AML-193 (cell line): ENCODE measurements around the gene TDRD10.
A peak's percentile ranks its signal among the peaks of the same experiment; 100 is the strongest.
"Not testable (repeated sequence)": the region's sequence is repeated elsewhere in the genome, so short reads cannot be mapped to it uniquely, and the experiment has no call there.

Experiments
- DNase-seq, 2 experiments: peaks; one replicate each; lab custom pipeline; 2025; lab: John Stamatoyannopoulos, UW

TDRD10 gene

DNA sequence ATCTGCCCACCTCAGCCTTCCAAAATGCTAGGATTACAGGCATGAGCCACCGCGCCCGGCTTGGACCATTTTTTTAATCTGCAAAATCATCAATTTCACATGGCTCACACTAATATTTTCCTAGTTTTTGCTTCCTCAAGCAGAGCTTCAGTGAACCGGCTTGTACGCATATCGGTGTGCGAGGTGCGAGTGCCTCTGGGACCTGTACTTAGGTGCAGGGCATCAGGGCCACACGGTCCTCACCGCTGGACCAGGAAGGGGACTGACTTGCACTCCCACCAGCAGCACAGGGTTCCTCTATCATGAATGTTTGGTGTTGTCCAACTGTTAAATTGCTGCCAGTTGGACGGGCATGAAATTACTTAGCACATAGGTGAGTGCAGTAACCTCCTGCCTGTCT, 15.6 kb downstream of the TDRD10 start:
- no peak for DNase-seq

DNA sequence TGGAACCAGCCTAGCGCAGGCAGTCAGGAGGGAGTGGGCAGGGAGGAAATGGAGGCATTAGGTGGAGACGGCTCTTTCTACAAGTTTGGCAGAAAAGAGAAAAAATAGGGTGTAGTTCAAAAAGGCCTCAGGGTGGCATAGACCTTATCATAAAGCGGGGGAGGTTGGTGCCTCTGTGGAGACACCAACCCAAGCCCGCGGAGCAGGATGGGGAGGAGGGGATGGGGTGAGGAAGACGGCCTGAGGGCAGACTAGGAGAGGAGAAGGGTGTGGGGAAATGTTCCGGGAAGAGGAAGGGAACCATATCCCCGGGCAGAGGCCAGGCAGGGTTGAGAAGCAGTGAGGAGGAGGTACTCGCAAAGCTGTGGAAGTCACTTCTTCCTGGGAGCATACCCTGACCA, 17.6 kb downstream of the TDRD10 start:
- no peak for DNase-seq

DNA sequence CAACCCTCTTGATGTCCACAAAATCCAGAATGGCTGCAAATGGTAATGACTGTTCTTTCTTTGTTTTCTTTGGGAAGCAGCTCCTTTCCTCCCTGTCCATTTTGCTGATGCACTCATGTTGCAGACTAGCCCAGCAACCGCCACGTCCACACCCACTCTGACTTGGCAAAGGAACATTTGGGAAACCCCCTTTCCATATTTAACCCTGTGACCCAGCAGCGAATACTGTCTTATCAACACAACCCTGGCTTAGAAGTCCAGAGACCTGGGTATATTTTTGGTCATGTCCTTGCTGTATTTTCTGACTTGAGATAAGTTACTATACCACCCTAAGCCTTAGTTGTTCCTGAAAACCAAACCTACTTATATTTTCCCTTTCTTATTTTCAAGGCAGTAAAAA, 18.3 kb downstream of the TDRD10 start:
- DNase-seq = no peak

DNA sequence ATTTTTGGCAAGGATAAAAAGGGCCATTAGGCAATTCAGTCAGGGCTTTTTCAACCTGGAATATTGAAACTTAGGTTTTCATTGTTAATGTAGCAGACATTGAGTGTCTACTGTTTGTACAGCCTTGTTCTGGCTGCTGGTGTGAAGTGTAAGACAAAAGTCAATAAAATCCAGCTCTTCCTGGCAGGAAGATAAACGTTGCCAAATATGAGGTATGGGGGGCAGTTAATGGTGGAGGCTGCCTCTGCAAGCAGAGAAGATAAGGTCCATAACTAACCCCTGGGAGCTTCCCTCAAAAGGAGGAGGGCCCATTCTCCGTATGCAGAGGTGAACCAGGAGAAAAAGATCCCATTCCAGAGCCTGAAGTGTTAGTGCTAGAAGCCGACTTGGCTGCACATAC, 19.7 kb downstream of the TDRD10 start:
- DNase-seq = no peak

DNA sequence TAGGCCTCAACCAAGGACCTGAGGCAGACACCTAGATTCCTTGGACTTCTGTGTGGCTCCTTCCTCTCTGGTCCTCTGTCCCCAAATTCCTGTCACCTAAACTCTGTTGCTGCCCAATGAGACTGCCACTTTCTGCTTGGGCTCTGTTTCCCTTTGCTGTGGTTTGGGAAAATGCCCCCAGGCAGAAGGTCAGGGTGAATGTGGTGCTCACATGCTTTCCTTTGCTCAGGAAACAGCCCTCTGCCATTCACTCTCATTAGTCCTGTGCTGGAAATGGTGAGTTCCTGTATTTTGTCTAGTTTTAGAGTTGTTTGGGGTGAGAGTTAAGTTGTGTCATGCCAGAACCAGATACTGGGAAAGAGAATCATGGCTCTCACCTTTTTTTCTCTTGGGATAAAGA, 22.9 kb downstream of the TDRD10 start:
- no peak for DNase-seq

DNA sequence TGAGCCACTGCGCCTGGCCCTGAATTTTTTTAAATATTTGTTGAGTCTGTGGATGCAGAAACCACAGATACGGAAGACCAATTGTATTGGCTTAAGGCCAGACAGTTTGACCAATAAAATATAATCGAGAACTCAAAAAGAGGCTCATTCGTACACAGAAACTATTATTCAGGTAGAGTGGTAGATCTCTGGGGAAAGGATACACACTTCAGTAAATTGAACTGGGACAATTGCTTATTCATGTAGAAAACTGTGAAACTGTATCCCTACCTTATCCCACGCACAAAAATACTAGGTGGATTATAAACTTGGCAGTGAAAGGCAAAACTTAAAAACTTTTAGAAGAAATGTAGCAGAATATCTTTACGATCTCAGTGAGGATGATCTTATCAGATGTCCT, 25.2 kb downstream of the TDRD10 start:
- DNase-seq = no peak

DNA sequence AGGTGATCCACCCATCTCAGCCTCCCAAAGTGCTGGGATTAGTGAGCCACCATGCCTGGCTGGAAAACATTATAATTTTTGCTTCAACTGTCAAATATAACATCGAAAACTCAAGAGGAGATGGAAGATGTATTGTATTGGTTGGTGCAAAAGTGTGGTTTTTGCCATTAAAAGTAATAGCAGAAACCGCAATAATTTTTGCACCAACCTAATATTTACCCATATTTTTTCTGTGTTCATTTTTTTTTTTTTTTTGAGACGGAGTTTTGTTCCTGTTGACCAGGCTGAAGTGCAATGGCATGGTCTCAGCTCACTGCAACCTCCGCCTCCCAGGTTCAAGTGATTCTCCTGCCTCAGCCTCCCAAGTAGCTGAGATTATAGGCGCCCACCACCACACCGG, 27.3 kb downstream of the TDRD10 start:
- no peak for DNase-seq

DNA sequence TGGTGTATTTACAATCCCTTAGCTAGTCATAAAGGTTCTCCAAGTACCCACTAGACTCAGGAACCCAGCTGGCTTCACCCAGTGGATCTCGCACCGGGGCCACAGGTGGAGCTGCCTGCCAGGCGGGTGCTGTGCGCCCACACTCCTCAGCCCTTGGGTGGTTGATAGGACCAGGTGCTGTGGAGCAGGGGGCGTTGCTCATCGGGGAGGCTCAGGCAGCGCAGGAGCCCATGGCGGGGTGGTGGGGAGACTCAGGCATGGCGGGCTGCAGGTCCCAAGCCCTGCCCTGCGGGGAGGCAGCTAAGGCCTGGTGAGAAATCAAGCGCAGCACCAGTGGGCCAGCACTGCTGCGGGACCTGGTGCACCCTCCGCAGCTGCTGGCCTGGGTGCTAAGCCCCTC, 29.9 kb downstream of the TDRD10 start:
- not testable (repeated sequence) for DNase-seq

DNA sequence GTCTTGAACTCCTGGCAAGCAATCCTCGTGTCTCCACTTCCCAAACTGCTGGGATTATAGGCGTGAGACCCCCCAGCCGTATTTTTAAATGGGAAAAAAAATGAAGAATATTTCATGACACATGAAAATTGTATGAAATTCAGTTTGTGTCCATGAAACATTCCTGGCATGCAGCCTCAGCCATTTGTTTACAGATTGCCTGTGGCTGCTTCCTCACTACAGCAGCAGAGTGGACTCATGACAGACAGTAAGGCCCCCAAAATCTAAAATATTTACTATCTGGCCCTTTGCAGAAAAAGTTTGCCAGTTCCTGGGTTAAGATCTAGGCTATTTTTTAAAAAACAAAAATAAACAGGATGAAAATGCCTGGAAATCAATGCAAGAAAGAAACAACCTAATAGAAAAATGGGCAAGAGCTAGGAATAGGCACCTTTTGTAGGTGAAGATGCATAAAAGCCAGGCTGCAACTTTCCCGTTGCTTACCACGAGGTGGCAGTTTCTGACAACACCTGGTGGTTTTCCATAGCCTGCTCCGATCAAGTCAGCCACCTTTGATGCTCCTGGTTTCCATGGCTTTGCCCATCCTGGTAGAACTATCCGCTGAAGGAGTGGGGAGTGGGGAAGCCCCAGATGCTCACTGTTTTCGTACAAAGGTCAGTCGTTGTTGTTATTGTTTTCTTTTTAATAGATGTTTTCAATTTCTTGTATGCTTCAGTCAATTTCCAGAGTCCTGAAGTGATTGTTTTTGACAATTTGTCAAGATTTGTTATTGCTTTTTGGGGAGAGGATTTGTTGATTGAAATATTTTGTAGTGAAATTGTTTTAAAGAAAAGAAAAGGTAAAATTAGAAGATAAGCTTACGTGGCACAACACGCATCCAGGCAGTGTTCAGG, 32.2 kb downstream of the TDRD10 start:
- no peak for DNase-seq

DNA sequence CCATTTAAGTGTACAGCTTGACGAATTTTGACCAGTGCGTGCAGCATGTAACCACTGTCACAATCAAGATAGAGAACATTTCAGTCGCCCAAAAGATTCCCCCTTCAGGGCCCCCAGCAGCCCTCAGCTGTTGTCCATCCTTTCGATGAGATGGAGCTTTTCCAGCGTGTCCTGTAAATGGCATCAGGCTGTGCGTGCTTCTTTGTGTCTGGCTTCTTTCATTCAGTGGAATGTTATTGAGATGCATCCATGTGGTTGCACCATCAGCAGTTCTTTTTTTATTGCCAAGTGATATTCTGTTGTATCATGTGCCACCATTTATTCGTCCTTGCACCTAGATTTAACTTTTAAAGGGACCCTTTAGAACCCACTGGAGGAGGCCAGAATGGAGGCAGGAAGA, 34.6 kb downstream of the TDRD10 start:
- no peak for DNase-seq

DNA sequence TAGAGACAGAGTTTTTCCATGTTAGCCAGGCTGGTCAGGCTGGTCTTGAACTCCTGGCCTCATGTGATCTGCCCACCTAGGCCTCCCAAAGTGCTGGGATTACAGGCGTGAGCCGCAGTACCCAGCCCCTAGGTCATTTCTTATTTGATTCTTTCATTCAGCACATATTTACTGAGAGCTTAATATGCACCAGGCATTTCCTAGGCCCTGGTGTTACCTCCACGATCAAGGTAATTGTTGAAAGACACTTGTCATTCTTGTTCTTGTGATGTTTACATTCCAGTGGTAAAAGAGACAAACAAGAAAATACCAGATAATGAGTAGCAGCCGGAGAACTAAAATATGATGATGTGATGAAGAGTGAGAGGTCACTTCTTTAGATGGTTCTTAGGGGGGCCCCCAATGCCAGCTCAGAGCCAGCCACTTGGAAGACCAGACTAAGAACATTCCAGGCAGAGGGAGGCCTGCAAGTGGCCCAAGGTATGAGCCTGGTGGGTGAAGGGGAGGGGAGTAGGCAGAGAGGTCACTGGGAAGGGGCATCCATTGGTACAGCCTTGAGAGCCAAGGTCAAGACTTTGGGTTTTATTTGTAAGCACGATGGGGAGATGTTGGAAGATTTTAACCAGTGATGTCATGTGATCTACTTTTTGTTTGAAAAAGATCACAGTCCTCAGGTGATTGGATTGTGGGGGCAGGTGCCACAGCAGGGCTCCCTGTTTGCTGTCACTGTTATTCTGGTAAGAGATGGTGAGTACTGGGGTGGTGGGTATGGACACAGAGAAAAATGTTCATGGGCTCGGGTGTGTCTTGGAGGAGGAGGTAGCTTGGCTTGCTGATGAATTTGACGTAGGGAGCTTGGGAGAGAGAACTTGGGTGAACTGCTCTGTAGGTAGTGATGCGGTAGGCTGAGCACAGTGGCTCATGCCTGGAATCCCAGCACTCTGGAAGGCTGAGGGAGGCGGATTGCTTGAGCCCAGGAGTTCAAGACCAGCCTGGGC, 37.8 kb downstream of the TDRD10 start:
- no peak for DNase-seq

DNA sequence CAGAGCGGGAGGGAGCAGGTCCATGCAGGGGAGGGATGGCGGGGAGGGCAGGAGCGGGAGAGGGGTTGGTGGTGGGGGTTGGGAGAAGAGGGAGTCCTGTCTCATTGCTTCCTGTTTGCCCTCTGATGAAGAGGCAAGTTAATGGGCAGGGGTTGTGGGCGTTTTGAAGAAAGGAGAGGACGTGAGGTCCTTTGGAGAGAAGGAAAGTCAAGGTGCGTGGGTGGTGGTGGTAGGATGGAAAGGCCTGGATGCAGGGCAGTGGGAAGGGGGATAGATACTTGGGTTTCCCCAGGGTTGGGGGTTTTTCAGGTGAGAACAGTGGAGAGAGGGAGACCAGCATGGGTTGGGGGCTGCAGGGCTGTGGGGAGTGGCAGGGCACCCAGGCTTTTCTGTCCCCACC, 39.2 kb downstream of the TDRD10 start:
- DNase-seq = no peak

DNA sequence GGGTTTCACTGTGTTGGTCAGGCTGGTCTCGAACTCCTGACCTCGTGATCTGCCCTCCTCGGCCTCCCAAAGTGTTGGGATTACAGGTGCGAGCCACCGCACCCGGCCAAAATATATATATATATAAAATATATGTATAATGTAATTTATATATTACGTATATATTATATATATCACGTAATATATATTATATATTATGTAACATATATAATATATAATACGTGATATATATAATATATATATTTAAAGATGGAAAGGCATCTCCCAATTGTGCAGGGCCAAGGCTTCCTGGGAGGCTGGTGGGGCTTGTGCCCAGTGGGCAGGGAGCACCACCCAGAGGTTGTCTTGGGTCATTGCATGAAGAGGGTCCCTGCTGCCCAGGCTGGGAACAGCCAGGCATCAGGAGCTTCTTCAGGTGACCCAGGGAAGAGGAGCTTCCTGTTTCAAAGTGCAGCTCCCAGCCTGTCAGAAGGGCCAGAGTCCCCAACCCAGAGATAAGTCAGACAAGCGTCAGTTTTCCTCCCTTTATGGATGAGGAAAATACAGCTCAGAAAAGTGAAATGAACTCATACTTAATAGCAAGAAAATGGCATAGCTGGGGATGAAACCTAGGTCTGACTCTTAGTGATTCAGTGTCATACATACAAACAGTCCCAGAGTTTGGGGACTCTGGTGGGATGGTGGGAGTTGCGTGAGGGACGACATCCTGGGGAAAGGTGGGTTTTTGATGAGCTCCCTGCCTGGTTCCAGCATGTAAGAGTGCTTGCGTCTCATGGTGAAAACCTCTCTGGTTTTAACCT, 44.4 kb downstream of the TDRD10 start:
- peak; percentile 57 to 74 for DNase-seq

DNA sequence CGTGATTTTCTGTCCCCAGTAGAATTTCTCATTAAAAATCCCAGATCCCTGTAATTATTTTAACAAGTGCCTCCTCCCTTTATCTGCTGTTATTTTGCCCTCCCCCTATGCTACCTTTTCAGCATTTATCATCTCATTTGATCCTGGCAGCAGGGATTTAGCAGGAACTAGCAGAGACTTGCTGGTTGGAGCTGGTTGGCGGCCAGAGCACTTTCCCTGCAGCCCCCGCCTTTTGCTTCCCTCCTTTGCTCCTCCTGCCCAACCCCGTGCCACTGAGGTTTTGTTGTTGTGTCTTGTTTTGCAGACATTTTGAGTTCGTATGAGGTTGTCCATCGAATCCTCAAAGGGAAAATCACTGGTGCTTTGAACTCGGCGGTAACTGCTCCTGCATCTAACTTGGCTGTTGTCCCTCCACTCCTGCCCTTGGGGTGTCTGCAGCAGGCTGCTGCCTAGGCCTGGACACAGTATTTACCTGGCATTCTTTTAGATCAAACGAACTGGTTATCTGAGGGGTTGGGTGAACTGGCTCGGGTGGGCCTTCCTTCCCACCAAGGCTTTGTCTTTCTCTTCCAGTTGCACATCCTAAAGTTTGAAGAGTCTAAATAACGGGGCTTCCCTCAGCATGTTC, 45.2 kb downstream of the TDRD10 start:
- DNase-seq = no peak

DNA sequence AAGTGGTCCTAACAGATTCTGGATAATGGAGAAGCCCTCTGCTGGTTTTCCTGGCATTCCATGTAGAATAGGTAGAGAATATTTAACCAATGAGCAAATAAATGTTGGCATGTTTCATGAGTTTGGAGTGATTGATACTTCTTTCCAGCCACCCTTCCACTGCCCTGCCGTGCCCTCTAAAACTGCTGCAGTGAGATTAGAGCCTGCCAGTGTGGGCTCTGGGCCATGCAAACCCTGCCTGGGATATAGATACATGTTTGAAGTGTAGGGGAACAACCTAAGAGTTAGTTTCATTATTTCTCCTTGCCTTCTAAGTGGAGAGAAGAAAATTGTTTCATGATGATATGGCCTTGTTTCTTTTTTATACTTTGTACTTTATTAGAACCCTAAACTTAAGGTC, 46.0 kb downstream of the TDRD10 start:
- no peak for DNase-seq

DNA sequence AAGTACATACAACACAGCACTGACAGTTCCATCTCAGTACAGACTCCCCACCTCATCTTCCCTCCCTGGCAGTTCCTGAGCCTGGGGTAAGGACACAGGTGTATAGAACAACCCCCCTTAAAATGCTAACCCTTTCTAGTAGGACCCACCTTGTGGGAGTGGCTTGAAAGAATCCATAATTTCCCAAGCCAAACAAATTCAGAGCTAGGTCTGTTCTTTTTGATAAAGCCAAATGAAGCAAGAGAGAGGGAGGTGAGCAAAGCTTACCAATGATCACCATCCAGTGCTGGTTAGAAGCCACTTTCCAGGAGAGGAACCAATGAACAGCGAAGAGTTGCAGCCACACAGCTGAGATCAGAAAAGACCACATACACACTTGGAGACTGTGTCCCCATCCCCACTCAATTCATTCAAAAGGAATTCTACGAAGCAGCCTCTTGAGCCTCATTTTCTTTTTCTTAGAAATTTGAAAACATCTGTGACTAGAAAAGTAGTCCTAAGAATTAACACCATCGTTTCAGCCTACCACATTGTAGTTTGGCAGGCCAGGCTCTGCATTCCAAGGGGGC, 47.3 kb downstream of the TDRD10 start:
- DNase-seq = no peak

DNA sequence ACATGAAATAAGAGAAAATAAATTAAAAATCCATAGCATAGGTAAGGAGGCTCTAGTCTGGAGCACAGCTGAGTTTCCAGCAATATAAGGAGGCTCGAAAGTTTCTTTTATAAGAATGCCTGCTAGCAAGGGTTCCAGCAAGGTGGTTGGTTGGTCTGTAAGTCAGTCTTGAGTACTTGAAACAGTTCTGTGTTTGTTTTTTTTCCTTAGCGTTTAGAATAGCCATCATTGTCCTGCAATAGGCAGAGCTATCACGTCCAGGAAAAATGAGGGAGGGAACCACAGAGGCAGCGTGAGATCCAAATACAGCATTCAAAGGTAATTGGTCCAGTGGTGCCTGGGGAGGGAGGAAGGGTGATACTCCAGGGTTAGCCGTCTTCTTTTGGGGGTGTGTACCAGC, 48.1 kb downstream of the TDRD10 start:
- no peak for DNase-seq

DNA sequence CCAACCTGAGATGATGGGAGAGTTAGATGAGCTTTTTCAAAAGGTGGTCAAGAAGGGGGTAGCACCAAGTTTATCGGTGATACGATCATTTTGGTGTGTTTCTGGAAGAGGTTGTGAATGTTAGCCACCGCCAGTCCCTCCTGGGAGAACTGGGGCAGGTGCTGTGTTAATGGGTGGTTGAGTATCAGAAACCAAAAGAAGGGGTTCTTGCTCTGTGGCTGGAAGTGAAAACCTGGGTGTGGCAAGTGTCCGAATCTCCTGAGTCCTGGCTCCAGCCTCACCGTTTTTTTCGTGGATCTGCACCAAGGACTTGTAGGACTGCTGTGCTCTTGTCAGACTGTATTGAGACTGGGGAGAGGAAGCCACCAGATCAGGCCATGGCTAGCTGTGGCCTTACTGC, 48.6 kb downstream of the TDRD10 start:
- no peak for DNase-seq

DNA sequence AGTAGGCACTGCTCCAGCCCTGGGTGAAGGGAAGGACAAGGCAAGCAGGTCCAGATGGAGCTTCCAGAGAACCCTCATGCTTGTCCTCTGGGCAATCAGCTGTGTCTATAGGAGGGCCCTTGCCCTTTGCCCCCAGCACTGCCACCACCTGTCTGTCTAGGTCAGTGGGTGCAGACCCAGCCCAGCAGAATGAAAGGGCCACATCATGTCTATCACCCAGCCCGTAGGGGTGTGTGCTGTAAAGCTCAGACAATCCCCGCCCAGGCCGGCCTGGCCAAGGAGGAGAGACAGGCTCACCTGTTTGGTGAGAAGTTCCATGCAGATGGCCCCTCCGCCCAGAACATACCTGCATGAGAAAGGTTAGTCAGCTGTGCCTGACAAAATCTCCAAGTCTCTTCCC, 49.5 kb downstream of the TDRD10 start:
- DNase-seq = no peak

DNA sequence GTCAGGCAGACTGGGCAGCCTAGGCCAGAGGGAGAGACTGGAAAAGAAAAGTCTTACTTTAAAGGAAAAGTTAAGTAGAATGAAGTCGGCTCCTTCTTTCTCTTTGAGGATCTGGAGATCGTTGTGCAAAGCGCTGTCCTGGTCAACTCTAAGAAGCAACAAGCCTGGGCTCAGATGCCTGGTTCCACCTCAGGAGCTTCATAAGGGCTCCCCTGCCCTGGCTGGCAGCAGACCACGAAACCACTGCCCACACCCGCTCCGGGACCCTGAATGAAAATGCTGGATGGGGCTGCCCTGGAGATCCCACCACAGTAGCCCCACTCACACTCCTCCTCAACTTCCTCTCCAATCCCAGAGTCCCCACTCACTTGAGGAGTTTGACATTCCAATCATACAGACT, 50.0 kb downstream of the TDRD10 start:
- DNase-seq = no peak
